C1 segment of cervical spinal cord (tissue), 14 donors: Measurements from ENCODE around the gene CACNA2D3.
A peak's percentile ranks its signal among the peaks of the same experiment; 100 is the strongest.
"Not testable (repeated sequence)": the region's sequence is repeated elsewhere in the genome, so short reads cannot be mapped to it uniquely, and the experiment has no call there.

ENCODE experiments used
- DNase-seq, 14 donors: peaks; one replicate each; lab custom pipeline; 2025; lab: John Stamatoyannopoulos, UW

CACNA2D3 gene

DNA sequence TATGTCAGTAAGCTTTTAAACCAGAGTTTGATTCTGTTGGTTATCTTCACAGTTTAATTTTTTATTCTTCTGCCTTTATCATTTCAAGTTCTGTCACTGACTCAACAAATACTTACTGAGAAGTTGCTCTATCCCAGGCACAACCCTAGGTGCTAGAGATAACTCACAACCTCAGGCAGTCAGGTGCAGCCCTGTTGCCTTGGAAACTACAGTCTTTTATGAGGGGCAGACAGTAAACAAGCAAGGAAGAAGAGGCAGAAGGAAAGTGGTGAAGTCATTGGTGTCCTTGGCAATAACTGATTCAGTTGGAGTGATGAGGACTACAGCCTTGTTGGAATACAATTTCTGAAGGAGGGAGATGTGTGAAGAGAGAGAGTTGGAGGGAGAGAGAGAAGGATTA is 947.6 kb downstream of the CACNA2D3 start:
- DNase-seq, result no peak

GRCh38 chr3:55074796-55075195 is 952.4 kb downstream of the CACNA2D3 start:
- DNase-seq, result no peak

DNA sequence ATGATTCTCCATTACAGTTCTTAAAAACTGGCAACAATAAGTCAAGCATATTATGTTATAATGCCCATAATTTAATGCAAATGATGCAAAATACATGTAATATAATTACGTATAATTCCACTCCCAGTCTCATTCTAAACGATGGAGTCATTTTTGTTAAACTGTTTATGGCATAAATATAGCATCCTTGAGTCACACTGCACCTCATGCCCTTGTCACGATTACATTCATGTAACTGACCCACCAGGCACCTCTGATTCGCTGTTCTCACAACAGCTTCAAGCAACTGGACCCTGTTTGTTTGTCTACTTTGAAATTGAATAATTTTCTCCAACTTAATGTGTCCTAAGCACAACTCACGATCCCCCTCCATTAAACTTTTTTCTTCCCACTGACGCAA is 953.5 kb downstream of the CACNA2D3 start:
- no peak for DNase-seq

GRCh38 chr3:55077726-55078125 is 955.4 kb downstream of the CACNA2D3 start:
- no peak for DNase-seq

DNA sequence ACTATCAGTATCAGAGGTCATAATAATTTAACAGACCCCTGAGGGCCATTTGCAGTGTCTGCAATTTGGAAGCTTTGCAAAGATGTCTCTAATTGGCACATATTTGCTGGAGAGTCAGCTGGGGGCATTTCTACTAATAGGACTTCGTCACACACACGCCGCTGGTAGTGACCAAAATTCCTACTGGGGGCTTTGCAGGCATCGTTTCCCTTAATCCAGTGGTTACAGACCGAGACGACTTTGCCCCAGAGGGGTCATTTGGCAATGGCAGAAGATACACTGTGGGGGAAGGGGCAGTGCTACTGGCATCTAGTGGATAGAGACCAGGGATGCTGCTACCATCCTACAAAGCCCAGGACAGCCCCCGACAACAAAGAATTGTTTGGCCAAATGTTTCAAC is 956.5 kb downstream of the CACNA2D3 start:
- DNase-seq, result no peak

- no peak for DNase-seq
Observed at GRCh38 chr3:55085231-55085630, 962.9 kb downstream of the CACNA2D3 start.

DNA sequence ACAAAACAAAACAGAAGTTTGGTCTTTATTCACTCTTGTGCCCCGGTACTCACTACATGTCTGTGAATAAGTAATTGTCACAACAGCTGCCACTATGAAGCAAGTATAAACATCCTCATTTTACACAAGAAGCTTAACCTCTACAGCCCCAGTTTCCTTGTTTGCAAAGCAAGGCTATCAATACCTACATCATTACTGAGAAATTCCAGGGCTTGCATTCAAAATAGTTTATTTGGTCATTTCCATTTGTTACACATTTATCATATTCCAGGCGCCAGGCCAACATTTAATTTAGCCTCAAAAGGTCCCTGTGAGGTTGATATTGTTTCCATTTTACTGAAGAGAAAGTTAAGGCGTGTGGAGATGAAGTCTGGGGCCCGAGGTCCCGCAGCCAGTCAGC is 966.9 kb downstream of the CACNA2D3 start:
- no peak for DNase-seq

- DNase-seq, result peak in 1 of 14 donors; percentile 9
Observed at GRCh38 chr3:55090291-55090690, 967.9 kb downstream of the CACNA2D3 start.

GRCh38 chr3:55090746-55091145 is 968.4 kb downstream of the CACNA2D3 start:
- DNase-seq, result peak in 1 of 14 donors; percentile 24

GRCh38 chr3:55091381-55092225 is 969.3 kb downstream of the CACNA2D3 start:
- DNase-seq, result no peak

- DNase-seq, result no peak
Observed at GRCh38 chr3:55094676-55095075, 972.3 kb downstream of the CACNA2D3 start.

DNA sequence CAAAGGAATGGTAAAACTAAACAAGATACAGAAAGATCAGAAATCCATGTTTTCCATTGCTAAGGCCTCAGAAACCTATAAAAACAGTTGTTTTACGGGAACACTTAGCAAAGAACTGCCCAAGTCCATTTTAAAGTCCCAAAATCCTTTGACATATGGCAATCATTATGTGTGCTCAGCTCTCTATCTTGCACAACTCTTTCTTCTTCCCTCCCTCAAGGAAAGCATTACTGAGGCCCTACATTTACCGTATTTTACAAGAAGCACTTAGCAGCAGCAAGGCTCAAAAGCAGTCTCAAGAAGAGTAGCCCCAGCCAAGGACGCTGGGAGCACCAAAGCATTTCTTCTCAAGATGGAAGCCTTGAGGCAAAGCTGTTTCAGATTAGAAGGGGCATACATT is 975.1 kb downstream of the CACNA2D3 start:
- no peak for DNase-seq

DNA sequence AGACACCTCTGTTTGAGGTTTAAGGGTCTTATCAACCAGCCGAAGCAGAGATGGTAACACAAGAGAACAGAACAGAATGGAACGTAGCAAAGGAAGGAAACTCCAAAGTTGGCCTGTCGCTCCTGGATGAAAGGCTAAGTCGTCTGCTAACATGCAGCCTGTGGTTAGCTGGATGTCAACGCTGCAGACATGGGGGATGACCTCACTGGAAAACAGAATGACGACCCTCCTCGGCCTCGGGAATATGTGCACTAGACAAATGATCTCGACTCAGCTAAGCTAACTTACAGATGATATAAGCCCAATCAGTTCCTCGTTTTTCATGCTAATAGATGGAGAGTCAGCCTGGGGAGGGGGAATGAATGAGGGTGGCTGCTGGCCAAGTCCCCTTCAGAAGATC is 983.3 kb downstream of the CACNA2D3 start:
- DNase-seq, result no peak

DNA sequence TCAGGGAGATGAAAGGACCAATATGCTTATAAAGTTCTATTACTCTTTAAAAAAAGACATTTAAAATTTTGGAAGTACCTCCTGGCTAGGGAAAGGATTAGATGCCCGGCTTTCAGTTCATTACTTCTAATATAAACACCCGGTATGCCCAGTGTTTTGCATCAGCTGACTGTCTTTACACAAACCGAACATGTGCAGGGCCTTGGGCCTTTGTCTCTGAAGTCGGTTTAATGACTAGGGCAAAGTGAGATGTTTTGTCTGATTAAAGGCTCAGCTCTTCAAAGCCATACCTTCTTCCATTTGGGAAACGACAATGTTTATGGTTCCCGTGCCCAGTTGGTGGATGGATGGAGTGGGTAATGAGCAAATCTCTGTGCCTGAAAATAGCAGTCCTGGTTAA is 984.8 kb downstream of the CACNA2D3 start:
- DNase-seq, result no peak

DNA sequence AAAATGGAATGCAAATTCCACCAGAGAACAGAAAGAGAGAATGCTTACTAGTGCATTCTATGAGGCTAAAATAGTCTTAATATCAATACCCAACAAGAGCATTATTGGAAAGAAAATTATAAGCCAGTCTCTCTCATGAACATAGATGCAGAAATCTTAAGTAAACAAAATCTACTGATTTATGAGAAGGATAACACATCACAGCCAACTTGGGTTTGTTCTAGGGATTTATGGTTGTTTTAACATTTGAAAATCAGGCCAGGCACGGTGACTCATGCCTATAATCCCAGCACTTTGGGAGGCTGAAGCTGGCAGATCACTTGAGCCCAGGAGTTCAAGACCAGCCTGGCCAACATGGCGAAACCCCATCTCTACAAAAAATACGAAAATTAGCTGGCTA is 989.6 kb downstream of the CACNA2D3 start:
- DNase-seq, result not testable (repeated sequence)

DNA sequence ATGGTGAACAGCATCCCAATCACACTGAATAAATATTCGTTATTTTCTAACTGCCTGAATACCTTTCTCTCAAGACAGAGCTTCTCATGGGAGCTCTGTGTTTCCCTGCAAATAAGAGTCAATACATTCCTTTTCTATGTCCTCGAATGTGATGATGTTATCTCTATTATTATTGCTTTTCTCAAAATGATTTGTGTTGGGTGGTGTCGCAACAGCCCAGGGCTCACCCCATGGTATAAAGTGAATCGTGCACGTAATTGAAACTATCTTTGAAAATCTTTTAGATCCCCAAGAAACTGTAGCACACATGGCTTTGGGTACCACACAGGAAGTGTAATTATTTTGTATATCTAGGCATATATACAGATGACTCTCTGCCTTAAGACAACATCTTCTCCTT is 996.1 kb downstream of the CACNA2D3 start:
- DNase-seq, result no peak

- no peak for DNase-seq
Observed at GRCh38 chr3:55119268-55119667, 996.9 kb downstream of the CACNA2D3 start.

GRCh38 chr3:55122312-55122711 is 1000.0 kb downstream of the CACNA2D3 start:
- DNase-seq, result no peak
